Right atrium auricular region (tissue), 2 donors: ENCODE measurements around the gene LYST. TPM values are rescaled to one million over a fixed set of nuclear protein-coding genes. Genes with fewer than 3 reads are reported as not detected.
"Not testable (repeated sequence)": the region's sequence is repeated elsewhere in the genome, so short reads cannot be mapped to it uniquely, and the experiment has no call there.

Experiments used
- DNase-seq: peaks from one replicate; pipeline ENCODE4 v3.0.0-alpha.2; 2019; ENCODE audit warnings: low spot score
- H3K27ac ChIP-seq, 2 donors: fragments of 200-600 bp; sonication (generic); 1 replicate in 1 of 2; 2 replicates in 1 of 2; pipeline ENCODE4 v1.5.1; 2016 to 2019
- H3K27me3 ChIP-seq, 2 donors: fragments of 200-600 bp; sonication (generic); one replicate each; pipeline versions ENCODE4 v1.5.1 to v1.6.0; 2017 to 2019
- H3K36me3 ChIP-seq: fragments of 200-600 bp; sonication (generic); one replicate; pipeline ENCODE4 v1.5.1; 2016
- H3K4me1 ChIP-seq, 2 donors: fragments of 200-600 bp; sonication (generic); one replicate each; pipeline versions ENCODE4 v1.5.1 to v1.6.0; 2017 to 2019
- H3K4me3 ChIP-seq, 2 donors: fragments of 200-600 bp; sonication (generic); 1 replicate in 1 of 2; 2 replicates in 1 of 2; pipeline ENCODE4 v1.5.1; 2017 to 2019; ENCODE audit warnings: mild to moderate bottlenecking in 1 of 2, moderate library complexity in 1 of 2
- H3K9me3 ChIP-seq, 2 donors: fragments of 200-600 bp; sonication (generic); one replicate each; pipeline ENCODE4 v1.5.1; 2019
- CTCF ChIP-seq, 2 donors: fragments of 200-600 bp; sonication (generic); IDR thresholded peaks; one replicate each; pipeline ENCODE4 v1.5.1; 2019; ENCODE audit warnings: antibody characterized with exemption in 2 of 2
- total RNA-seq, 2 donors: library from RNA; depleted of rRNA; stranded (reverse); fragments of >200 nt; gene quantifications; one replicate each; pipeline ENCODE4 v1.1.0, GENCODE V29; 2016

The LYST gene
- total RNA-seq, 2 donors from 2014 or later: 7.3 to 13.0 TPM

DNA sequence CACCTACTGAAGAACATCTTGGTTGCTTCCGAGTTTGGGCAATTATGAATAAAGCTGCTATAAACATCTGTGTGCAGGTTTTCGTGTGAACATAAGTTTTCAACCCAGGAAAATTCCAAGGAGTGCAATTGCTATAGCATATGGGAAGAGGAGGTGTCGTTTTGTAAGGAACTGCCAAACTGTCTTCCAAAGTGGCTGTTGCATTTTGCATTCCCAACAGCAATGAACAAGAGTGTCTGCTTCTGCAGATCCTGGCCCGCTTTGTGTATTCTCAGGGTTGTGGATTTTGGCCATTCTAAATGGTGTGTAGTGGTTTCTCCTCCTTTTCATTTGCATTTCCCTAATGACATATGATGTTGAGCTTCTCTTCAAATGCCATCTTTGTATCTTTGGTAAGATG lies 240.9 kb downstream of the LYST start:
- DNase-seq: no peak
- Histone ChIP-seq H3K9me3 (no peaks in the 10 kb centered on the region), H3K27ac (no peak overlapping the region), H3K36me3 (no peaks in the 10 kb centered on the region), H3K27me3 (no peaks in the 10 kb centered on the region), H3K4me3 (no peak overlapping the region), H3K4me1 (no peaks in the 10 kb centered on the region)
- TF ChIP-seq CTCF (IDR thresholded peaks at IDR 0.05): no peak

DNA sequence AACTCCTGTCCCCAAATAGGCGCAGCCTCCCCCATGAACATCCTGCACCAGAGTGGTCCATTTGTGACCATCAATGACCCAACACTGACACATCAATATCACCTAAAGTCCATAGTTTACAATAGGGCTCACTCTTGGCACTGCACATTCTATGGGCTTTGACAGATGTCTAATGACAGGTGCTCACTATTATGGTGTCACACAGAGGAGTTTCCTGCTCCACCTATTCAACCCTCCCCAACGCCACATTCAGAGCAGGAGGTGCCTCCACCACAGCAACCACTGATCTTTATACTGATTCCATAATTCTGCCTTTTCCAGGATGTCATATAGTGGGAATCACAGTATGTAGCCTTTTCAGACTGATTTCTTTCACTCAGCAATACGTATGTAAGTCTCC lies 241.4 kb downstream of the LYST start:
- H3K4me1 ChIP-seq: no peaks in the 10 kb centered on the region
- no peaks in the 10 kb centered on the region for H3K9me3 ChIP-seq
- no peaks in the 10 kb centered on the region for H3K27me3 ChIP-seq
- H3K36me3 ChIP-seq: no peaks in the 10 kb centered on the region
- no peak for TF ChIP-seq CTCF (IDR thresholded peaks at IDR 0.05)
- H3K27ac ChIP-seq: no peak overlapping the region
- DNase-seq: no peak
- H3K4me3 ChIP-seq: no peak overlapping the region

DNA sequence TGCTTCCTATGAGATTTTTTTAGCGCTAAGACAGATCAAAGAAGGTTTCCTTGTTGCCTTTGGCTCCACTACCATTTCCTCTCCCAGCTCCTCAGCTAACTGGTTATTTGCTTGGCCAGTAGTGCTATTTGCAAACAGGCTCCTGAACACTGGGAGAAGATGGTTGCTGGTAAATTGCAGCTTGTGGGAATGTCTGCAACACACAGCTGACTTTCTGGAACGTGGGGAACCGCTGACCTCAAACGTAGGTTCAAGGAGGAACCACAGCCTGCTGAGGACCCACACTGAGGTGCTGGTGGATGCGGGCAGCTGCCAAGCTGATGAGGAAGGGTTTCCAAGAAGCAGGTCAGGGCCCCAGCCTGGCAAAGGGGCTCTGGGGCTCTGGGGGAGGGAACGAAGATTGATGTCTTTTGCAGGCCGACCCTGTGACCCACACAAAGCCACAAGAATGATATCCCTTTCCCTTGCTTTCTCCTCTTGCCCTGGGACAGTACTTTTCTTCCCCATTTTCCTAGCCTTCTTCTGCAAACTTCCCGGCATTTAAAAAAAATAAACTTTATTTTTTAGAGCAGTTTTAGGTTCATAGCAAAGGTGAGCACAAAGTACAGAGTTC lies 241.9 kb downstream of the LYST start:
- no peak for DNase-seq
- no peaks in the 10 kb centered on the region for H3K9me3 ChIP-seq
- TF ChIP-seq CTCF (IDR thresholded peaks at IDR 0.05): no peak

DNA sequence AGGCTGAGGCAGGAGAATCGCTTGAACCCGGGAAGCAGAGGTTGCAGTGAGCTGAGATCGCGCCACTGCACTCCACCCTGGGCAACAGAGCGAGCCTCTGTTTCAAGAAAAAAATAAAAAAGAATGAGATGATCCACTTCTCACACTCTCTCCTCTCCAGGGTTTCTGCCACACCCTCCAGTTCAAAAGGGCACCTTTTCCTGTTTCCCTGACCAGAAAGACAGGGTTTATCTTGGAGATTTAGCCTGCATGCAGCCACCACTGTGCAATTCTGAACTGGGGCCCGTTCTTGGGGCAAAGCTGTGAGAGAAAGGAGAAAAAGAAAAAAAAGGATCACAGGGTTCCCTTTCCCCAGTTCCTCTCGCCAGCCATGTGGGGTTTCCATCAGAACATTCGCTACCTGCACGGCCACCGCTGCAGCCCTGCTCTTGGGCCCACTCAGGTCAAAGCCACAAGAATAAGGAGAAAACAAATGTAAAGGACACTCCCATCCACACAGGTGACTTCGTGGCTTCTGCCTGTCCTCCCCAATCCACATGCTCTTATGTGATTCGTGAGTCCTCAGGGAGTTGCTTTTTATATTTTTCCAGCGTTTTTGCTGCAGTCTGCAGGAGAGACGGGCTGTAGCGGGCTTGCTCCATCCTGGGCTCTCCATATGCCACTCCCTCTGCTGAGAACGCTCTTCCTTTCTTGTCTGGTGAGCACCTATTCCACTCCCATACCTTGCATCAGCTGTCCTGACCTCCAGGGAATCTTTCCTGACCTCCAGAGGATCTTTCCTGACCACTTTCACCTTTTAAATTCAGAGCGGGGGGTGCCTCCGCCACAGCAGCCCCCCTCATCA lies 243.5 kb downstream of the LYST start:
- Histone ChIP-seq H3K4me1 (no peaks in the 10 kb centered on the region), H3K9me3 (no peaks in the 10 kb centered on the region), H3K36me3 (no peaks in the 10 kb centered on the region), H3K27ac (no peak overlapping the region), H3K4me3 (no peak overlapping the region), H3K27me3 (no peaks in the 10 kb centered on the region)
- DNase-seq: no peak
- no peak for TF ChIP-seq CTCF (IDR thresholded peaks at IDR 0.05)

More for the DNA sequence above, 241.9 kb downstream of the LYST start:
- no peaks in the 10 kb centered on the region for H3K27me3 ChIP-seq
- no peaks in the 10 kb centered on the region for H3K36me3 ChIP-seq
- H3K4me1 ChIP-seq: no peaks in the 10 kb centered on the region
- H3K27ac ChIP-seq: no peak overlapping the region
- no peak overlapping the region for H3K4me3 ChIP-seq

DNA sequence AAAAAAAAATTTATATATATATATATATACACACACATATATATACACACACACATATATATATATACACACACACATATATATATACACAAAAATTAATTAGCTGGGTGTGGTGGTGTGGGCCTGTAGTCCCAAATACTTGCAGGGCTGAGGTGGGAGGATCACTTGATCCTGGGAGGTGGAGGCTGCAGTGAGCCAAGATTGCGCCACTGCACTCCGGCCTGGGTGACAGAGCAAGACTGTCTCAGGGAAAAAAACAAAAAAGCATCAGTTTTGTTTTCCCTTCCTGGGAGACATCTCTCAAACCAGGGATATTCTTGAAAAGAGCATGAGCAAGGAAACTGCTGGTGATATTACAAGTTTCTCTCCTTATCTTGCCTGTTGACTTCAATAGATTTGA lies 247.6 kb downstream of the LYST start:
- H3K27me3 ChIP-seq, DNase-seq, H3K27ac ChIP-seq, H3K4me3 ChIP-seq, H3K36me3 ChIP-seq, H3K9me3 ChIP-seq, H3K4me1 ChIP-seq: not testable (repeated sequence)

DNA sequence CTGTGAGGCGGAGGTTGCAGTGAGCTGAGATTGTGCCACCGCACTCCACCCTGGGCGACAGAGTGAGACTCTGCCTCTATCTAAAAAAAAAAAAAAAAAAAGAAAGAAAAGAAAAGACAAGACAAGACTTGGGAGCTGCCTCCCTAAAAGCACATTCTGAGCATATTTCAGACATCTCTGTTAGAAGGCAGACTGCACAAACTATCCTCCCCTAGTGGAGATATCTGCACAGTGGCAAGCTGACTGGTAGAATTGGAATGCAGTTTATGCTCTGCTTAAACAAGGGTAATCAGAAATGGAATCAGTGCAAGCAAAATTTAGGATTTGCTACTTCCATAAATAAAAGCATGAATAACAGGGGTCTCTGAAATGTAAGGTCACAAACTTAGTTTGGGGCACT lies 248.9 kb downstream of the LYST start:
- no peaks in the 10 kb centered on the region for H3K4me1 ChIP-seq
- no peaks in the 10 kb centered on the region for H3K36me3 ChIP-seq
- H3K9me3 ChIP-seq: no peaks in the 10 kb centered on the region
- TF ChIP-seq CTCF (IDR thresholded peaks at IDR 0.05): no peak
- DNase-seq: no peak
- H3K27ac ChIP-seq: no peak overlapping the region
- H3K27me3 ChIP-seq: no peaks in the 10 kb centered on the region
- H3K4me3 ChIP-seq: no peak overlapping the region
